Astrocyte (in vitro differentiated cells and primary cell): ENCODE results near the gene IRF4. TPM values are rescaled to one million over a fixed set of nuclear protein-coding genes. Genes with fewer than 3 reads are reported as not detected.

Experiments used
- DNase-seq: peaks from one replicate; pipeline ENCODE4 v3.0.0-alpha.2; 2010; ENCODE audit warnings: low read depth
- FAIRE-seq: peaks from 2 replicates; lab custom pipeline; 2011; peaks lifted over from hg19 to GRCh38; lab: Jason Lieb, UNC
- H2AFZ ChIP-seq: 2 replicates; pipeline ENCODE4 v1.6.0; 2012; ENCODE audit warnings: low read depth, low read length, inconsistent platforms
- H3K27ac ChIP-seq: 2 replicates; pipeline ENCODE4 v1.5.1; 2011; ENCODE audit warnings: low read depth, low read length, inconsistent platforms
- H3K27me3 ChIP-seq: 2 replicates; pipeline ENCODE4 v1.6.0; 2011; ENCODE audit warnings: low read length, inconsistent platforms; ENCODE audit not compliant: insufficient read depth
- H3K36me3 ChIP-seq: 2 replicates; pipeline ENCODE4 v1.5.1; 2011; ENCODE audit warnings: low read length, inconsistent platforms; ENCODE audit not compliant: insufficient read depth
- H3K4me1 ChIP-seq: 2 replicates; pipeline ENCODE4 v1.5.1; 2011; ENCODE audit warnings: low read length, inconsistent platforms; ENCODE audit not compliant: insufficient read depth
- H3K4me2 ChIP-seq: 2 replicates; pipeline ENCODE4 v1.6.0; 2012; ENCODE audit warnings: low read length, inconsistent platforms
- H3K4me3 ChIP-seq: 2 replicates; pipeline ENCODE4 v1.5.1; 2011; ENCODE audit warnings: low read depth, mild to moderate bottlenecking, low read length, inconsistent platforms; ENCODE audit not compliant: insufficient read depth
- H3K79me2 ChIP-seq: 2 replicates; pipeline ENCODE4 v1.6.0; 2012; ENCODE audit warnings: mild to moderate bottlenecking, low read length, inconsistent platforms; ENCODE audit not compliant: insufficient read depth
- H3K9ac ChIP-seq: 2 replicates; pipeline ENCODE4 v1.6.0; 2012; ENCODE audit warnings: mild to moderate bottlenecking, low read length, inconsistent platforms
- H3K9me3 ChIP-seq: 2 replicates; pipeline ENCODE4 v1.5.1; 2012; ENCODE audit warnings: low read depth, mild to moderate bottlenecking, low read length, inconsistent platforms; ENCODE audit not compliant: insufficient read depth
- H4K20me1 ChIP-seq: 2 replicates; pipeline ENCODE4 v1.6.0; 2012; ENCODE audit warnings: low read length, inconsistent platforms; ENCODE audit not compliant: insufficient read depth
- H3K27ac Mint-ChIP-seq: one replicate; pipeline ENCODE4 v1.8.0; 2021; ENCODE audit warnings: mild to moderate bottlenecking, mixed read lengths; ENCODE audit not compliant: unreplicated experiment
- H3K27me3 Mint-ChIP-seq: one replicate; pipeline ENCODE4 v1.8.0; 2021; ENCODE audit warnings: low read depth, mixed read lengths; ENCODE audit not compliant: unreplicated experiment
- H3K36me3 Mint-ChIP-seq: one replicate; pipeline ENCODE4 v1.8.0; 2021; ENCODE audit warnings: low read depth, mixed read lengths; ENCODE audit not compliant: unreplicated experiment
- H3K4me1 Mint-ChIP-seq: one replicate; pipeline ENCODE4 v1.8.0; 2021; ENCODE audit warnings: low read depth, mixed read lengths; ENCODE audit not compliant: unreplicated experiment
- H3K4me3 Mint-ChIP-seq: one replicate; pipeline ENCODE4 v1.8.0; 2021; ENCODE audit warnings: mild to moderate bottlenecking, moderate library complexity, mixed read lengths; ENCODE audit not compliant: unreplicated experiment
- H3K9me3 Mint-ChIP-seq: one replicate; pipeline ENCODE4 v1.8.0; 2021; ENCODE audit warnings: mild to moderate bottlenecking, mixed read lengths; ENCODE audit not compliant: unreplicated experiment
- EZH2 ChIP-seq: IDR thresholded peaks from 2 replicates; pipeline ENCODE4 v1.6.1; 2012; ENCODE audit warnings: mild to moderate bottlenecking, low read length, inconsistent platforms; ENCODE audit not compliant: insufficient read depth
- total RNA-seq: library from RNA; stranded (reverse); gene quantifications from 2 replicates; pipeline ENCODE4 v1.2.1, GENCODE V29; 2021
- TF ChIP-seq, protein P1 (sequence below): IDR thresholded peaks from 2 replicates; pipeline ENCODE4 v1.5.1; 2011; ENCODE audit warnings: low read depth, mild to moderate bottlenecking, inconsistent platforms, low read length, moderate library complexity; ENCODE audit not compliant: insufficient read depth

The IRF4 gene
- total RNA-seq, 1 donor from 2014 or later = 0.30 TPM

GRCh38 chr6:351867-352289 lies 39.7 kb upstream of the IRF4 start:
- H3K36me3 Mint-ChIP-seq = peaks cover 18% of the 10 kb centered on the region
- Histone ChIP-seq H3K4me1 (no peaks in the 10 kb centered on the region), H3K9me3 (no peaks in the 10 kb centered on the region), H3K9ac (no peak overlapping the region), H4K20me1 (no peaks in the 10 kb centered on the region), H3K79me2 (no peaks in the 10 kb centered on the region), H2AFZ (no peak overlapping the region), H3K27me3 (no peaks in the 10 kb centered on the region), H3K27ac (no peak overlapping the region), H3K4me3 (no peak overlapping the region), H3K36me3 (no peaks in the 10 kb centered on the region), H3K4me2 (no peak overlapping the region)
- no peak for DNase-seq
- H3K4me1 Mint-ChIP-seq = no peaks in the 10 kb centered on the region
- FAIRE-seq = no peak
- H3K27me3 Mint-ChIP-seq = peaks cover 3% of the 10 kb centered on the region
- no peak overlapping the region for H3K4me3 Mint-ChIP-seq
- peaks cover 16% of the 10 kb centered on the region for H3K9me3 Mint-ChIP-seq
- no peak overlapping the region for H3K27ac Mint-ChIP-seq
- no peak for TF ChIP-seq EZH2
- TF ChIP-seq, protein P1, sequence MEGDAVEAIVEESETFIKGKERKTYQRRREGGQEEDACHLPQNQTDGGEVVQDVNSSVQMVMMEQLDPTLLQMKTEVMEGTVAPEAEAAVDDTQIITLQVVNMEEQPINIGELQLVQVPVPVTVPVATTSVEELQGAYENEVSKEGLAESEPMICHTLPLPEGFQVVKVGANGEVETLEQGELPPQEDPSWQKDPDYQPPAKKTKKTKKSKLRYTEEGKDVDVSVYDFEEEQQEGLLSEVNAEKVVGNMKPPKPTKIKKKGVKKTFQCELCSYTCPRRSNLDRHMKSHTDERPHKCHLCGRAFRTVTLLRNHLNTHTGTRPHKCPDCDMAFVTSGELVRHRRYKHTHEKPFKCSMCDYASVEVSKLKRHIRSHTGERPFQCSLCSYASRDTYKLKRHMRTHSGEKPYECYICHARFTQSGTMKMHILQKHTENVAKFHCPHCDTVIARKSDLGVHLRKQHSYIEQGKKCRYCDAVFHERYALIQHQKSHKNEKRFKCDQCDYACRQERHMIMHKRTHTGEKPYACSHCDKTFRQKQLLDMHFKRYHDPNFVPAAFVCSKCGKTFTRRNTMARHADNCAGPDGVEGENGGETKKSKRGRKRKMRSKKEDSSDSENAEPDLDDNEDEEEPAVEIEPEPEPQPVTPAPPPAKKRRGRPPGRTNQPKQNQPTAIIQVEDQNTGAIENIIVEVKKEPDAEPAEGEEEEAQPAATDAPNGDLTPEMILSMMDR = no peak

DNA sequence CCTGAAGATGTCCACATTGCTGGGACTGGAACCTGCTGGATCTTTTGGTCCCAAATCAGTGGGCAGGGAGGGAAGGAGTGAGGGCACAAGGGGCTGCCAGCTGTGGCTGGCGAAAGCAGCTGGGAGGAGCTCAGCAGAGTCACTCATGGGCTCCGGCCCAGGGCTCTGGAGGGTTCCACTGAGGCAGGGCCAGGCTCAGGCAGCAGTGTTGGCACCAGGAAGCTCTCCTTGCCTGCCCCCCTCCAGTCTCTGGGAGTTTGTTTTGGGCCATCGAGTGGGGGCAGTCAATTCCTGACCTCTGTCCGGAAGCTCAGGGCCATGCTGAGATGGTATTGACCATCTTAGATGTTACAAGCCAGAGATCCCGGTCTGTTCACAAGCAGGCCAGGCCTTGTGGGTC lies 39.1 kb upstream of the IRF4 start:
- TF ChIP-seq, protein P1 = no peak
- TF ChIP-seq EZH2 = no peak
- H3K36me3 Mint-ChIP-seq = peaks cover 18% of the 10 kb centered on the region
- no peaks in the 10 kb centered on the region for H3K4me1 Mint-ChIP-seq
- Histone ChIP-seq H3K27me3 (no peaks in the 10 kb centered on the region), H3K79me2 (no peaks in the 10 kb centered on the region), H3K4me1 (no peaks in the 10 kb centered on the region), H4K20me1 (no peaks in the 10 kb centered on the region), H2AFZ (no peak overlapping the region), H3K9ac (no peak overlapping the region), H3K27ac (no peak overlapping the region), H3K36me3 (no peaks in the 10 kb centered on the region), H3K4me2 (no peak overlapping the region), H3K4me3 (no peak overlapping the region), H3K9me3 (no peaks in the 10 kb centered on the region)
- FAIRE-seq (no peak), DNase-seq (no peak)
- peaks cover 3% of the 10 kb centered on the region for H3K27me3 Mint-ChIP-seq
- H3K9me3 Mint-ChIP-seq = peaks cover 17% of the 10 kb centered on the region
- H3K4me3 Mint-ChIP-seq = no peak overlapping the region
- H3K27ac Mint-ChIP-seq = no peak overlapping the region

- H3K9ac ChIP-seq = no peak overlapping the region
- no peak overlapping the region for H3K4me2 ChIP-seq
- no peaks in the 10 kb centered on the region for H3K4me1 ChIP-seq
- H3K27me3 Mint-ChIP-seq = peaks cover 3% of the 10 kb centered on the region
- no peak overlapping the region for H2AFZ ChIP-seq
- no peak for FAIRE-seq
- no peak overlapping the region for H3K4me3 Mint-ChIP-seq
- DNase-seq = no peak
- H4K20me1 ChIP-seq = no peaks in the 10 kb centered on the region
- peaks cover 16% of the 10 kb centered on the region for H3K36me3 Mint-ChIP-seq
- H3K27me3 ChIP-seq = no peaks in the 10 kb centered on the region
- H3K79me2 ChIP-seq = no peaks in the 10 kb centered on the region
- no peaks in the 10 kb centered on the region for H3K36me3 ChIP-seq
- H3K27ac ChIP-seq = no peak overlapping the region
- H3K4me1 Mint-ChIP-seq = no peaks in the 10 kb centered on the region
- no peak for TF ChIP-seq EZH2
- TF ChIP-seq, protein P1 = no peak
- peaks cover 16% of the 10 kb centered on the region for H3K9me3 Mint-ChIP-seq
- no peak overlapping the region for H3K27ac Mint-ChIP-seq
- no peaks in the 10 kb centered on the region for H3K9me3 ChIP-seq
- no peak overlapping the region for H3K4me3 ChIP-seq
These were observed 38.6 kb upstream of the IRF4 start for GRCh38 chr6:352896-353470.
